Left kidney (tissue), 2 donors: Measurements from ENCODE around the gene TEX14. TPM values are rescaled to one million over a fixed set of nuclear protein-coding genes. Genes with fewer than 3 reads are reported as not detected.

Experiments
- DNase-seq: peaks from one replicate; pipeline ENCODE4 v3.0.0-alpha.2; 2013
- polyA plus RNA-seq: library from polyadenylated mRNA; unstranded; fragments of 120-200 nt; gene quantifications from one replicate; pipeline ENCODE4 v1.2.1, GENCODE V29; 2013; ENCODE audit not compliant: insufficient read length

The TEX14 gene
- polyA plus RNA-seq, 1 donor, result 1.6 TPM

DNA sequence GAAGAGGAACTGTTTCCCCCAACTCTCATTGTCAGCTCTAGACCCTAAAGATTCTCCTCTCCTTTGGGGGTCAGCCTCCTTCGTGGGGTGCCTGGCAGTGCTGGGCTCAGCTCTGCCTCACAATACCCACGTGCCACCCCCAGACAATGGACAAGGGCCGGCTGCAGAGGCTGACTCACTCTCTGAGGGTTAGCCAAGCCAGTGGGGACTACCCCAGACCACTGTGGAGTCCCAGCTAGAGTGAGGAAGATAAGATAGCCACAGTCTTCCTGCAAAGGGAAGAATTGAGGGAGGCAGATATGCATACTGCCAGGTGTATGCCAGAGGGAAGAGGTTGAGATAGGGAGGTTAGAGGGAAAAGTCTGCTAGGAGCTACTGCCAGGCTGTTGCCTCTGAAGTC lies 163.9 kb downstream of the TEX14 start:
- no peak for DNase-seq

DNA sequence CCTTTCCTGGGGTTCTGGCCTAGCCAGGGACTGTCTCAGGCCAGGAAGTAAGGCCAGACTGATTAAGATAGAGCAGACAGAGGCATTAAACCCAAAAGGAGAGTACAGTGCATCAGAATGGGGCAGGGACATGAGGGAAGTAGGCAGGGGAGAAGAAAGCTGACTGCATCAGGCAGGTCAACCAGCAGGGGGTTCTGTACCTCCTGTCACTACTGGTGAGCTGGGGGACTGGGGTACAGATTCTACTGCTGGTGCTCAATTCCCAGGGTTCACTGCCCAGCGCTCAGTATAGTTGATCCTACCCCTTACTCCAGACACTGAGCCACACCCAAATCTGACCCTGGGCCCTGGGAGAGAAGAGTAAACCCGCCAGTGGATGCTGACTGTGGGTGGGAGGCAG lies 164.5 kb downstream of the TEX14 start:
- DNase-seq, result no peak

DNA sequence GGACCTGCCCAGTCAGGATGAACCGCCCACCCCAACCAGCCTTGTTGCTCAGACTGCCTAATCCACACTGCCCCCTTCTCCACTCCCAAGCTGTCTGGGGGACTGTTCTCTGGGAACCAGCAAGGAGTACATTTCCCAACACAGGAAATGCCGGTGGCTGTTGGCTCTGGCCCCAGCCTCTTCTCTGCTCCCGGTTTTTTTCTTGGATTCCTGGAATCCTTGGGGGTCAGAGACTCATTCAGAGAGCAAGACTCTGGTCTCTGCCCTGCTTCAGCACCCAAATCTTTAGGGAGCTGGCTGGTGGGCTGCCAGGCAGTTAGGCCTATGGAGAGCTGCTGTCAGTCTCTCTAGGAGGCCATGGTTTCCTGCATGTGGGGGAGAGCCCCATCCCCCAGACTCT lies 166.6 kb downstream of the TEX14 start:
- DNase-seq, result no peak

DNA sequence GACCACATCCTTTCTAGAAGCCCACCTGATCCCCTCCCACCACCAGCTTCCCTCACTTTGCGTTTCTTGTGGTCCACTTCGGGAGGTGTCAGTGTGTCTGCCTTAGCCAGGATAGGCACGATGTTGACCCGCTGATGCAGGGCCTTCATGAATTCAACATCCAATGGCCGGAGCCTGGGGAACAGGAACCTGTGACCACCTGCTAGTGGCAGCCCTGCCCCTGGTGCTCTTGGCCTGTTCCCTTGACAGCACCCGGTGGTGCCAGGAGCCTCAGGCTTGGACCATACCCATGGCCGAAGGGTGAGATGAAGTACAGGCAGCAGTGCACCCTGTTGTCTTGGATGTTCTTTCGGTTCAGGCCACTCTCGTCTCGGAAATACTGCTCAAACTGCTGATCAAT lies 170.2 kb downstream of the TEX14 start:
- no peak for DNase-seq

DNA sequence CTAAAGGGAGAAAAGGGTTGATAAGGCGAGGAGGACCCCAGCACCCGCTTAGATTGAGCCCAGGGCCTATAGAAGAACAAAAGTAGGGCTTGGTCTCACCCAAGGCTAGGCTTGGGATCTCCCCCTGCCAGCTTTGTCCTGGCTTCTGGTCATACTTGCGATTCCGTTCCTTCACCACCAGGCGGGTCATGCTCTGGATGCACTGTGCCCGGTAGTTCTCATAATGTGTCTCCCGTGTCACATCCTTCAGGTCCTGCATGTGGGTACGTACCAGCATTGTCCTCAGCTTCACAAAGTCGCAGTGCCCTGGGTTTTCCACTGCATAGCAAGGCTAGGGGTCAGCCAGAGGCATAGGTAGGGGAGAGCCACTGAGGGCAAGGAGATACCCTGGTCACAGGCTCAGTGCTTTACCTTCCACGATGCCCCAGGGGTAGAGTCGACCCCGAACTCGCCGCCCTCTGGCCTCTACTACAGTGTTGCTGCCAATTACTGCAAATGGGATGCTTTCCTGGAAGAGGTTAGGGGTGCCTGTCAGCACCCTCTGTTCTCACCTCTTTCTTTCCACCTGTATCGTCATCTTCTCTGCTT lies 170.9 kb downstream of the TEX14 start:
- DNase-seq, result no peak

DNA sequence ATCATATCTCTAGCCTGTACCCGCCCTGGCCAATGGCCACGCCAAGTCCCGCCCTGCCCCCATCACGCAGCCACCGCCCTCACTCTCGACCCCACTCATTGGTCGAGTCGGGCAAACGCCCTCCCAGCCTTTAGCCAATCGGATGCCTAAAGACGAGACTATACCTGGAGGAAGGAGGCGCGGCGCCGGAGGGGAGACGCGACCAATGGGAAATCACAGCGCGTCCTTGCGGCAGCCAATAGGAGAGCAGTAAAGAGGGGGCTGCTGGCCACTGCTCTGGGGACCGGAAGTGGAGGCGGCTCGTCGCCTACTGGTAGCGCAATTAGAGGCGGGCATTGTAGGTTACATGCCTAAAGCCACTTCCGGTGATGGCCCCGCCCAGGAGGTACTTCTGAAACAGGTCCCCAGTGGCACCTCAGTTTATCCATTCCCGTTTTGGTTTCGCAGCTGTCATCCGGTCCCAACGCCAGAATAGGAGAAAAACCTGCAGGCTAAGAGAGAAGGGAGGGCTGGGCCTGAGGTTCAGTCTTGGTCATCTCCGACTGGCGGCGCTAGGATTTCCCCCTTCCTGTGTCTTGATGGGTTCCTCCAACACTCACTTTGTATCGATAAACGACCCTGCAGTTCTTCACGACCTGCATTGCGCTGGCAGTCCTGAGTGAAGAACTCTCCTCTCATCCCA lies 173.8 kb downstream of the TEX14 start:
- DNase-seq, result peak; percentile 100

DNA sequence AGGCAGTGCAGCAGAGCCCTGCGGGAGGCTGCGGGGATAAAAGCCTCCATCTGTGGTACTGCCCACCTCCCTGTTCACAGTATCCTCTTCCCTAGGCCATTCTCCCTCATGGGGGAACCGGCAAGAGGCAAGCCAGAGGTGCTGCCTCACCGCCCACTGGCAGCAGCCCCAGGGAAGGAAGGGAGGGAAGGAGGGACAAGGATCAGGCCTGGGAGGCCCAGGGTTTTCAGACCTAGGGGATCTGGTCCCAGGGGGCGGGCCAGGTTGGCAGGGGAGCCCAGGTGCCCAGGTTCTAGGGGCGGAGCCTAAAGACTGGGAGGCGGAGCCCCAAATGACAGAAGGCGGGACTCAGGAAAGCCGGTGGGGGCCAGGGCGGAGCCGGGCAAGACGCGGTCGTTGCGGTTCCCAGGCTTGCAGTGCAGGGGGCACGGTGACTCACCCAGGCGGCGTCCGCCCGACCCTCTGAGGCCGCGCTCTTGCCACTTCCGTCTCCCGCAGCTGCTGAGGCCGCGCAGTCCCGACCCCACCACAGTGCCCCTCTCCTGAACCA lies 174.4 kb downstream of the TEX14 start:
- no peak for DNase-seq

DNA sequence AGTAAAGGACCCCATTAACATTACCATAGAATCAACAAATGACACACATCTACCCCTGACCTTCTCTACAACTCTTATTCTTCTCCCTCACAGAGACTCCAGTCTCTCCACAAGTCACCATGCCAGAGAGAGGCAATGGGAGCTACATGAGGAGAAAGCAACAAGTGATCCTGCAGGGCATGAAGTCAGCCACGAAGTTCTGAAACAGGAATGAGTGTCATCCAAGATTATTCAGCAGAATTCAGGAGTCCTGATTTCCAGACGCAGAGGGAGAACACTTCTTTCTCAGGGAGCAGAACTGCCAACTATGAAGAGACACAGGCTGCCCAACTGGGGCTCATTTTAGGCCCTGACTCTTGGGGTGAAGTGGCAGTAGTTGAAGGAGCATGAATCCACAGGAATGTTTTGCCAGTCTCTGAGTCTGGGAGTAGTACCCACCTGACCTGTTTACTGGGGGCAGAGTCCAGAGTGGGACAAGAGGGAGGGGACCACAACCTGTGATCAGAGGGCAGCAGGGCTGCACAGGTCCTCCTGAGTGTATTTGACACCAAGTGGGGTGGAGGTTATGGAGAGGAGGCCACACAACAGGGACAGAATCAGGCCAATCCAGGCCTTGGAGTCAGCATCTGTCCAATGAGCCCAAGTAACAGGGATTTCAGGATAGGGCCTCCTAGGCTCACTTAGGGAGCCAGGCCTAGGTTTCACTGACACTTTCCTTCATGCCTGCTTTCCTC lies 175.0 kb downstream of the TEX14 start:
- DNase-seq, result no peak

DNA sequence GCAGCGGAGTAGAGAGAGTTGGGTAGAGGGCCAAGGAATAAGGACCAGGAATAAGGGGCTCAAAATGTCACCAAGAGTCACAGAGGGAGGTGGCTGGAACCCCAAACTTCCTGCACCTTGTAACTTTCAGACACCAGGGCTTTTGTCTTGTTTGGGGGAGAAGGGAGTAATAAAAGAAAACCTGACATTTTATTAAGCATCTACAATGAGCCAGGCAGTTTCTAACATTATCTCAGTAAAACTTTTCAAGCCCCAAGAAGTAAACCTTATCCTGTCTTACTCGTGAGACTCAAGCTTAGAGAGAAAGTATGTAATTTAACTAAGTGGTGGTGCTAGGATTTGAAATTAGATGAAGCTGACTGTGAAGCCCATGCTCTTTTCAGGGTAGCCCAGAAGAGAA lies 176.6 kb downstream of the TEX14 start:
- no peak for DNase-seq

DNA sequence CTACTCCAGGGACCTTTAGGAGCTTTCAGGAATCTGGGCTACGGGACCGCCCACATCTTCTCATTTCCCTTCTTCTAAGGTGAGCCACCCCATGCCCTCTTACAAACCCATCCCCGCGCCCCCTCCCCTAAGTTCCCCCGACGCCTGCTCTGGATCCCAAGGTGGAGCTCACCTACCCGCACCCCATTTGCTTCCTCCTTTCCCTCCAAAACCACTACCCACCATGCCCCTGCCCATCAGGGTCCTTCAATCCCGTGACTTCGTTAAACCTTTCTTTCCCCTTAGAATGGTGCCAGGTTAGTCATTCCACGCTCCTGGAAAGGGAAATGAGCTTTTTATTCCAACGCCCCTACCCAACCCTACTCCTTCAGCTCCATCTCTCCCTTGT lies 177.1 kb downstream of the TEX14 start:
- DNase-seq, result no peak

DNA sequence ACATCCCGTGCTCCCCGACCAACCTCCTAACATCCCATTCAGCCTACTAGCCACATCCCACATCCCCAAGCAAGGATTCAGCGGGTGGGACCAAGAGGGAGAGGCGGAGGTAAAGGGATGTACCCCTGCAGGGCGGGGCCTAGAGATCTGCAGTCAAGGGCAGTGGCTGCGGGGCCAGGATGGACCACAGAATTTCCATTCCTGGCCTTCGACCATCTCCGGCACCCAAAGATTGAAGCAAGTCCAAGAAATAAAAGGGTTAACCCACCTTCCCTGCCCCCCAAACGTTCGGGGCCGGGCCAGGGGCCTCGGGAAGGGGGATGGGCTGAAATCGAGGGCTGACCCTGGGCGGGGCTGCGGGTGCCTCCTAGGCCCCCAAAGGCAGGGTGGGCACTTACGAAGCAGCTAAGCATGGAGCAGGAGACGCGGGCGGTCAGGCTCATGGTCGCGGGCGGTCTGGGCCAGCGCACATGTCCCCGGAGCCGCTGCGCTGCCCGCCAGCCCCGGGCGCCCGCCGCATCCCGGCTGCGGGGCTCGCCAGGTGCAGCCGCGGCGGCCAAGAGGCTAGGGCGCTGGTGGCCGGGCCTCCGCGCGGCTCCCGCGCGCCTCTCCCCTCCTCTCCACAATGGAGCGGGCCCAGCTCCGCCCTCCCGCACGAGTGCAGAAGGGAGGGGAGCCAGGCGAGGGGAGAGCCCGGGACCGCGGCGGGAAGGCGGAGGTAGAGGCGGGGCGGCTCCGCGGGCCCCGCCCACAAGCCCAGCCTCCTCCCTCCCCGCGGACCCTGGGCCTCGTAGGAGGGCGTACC lies 177.7 kb downstream of the TEX14 start, which contains the start of gene MTMR4:
Gene MTMR4 (minus strand): TSS at position 674 of the 805 bp plus-strand sequence. CDS start 231 bp downstream, at position 443.
- DNase-seq, result peak; percentile 82

DNA sequence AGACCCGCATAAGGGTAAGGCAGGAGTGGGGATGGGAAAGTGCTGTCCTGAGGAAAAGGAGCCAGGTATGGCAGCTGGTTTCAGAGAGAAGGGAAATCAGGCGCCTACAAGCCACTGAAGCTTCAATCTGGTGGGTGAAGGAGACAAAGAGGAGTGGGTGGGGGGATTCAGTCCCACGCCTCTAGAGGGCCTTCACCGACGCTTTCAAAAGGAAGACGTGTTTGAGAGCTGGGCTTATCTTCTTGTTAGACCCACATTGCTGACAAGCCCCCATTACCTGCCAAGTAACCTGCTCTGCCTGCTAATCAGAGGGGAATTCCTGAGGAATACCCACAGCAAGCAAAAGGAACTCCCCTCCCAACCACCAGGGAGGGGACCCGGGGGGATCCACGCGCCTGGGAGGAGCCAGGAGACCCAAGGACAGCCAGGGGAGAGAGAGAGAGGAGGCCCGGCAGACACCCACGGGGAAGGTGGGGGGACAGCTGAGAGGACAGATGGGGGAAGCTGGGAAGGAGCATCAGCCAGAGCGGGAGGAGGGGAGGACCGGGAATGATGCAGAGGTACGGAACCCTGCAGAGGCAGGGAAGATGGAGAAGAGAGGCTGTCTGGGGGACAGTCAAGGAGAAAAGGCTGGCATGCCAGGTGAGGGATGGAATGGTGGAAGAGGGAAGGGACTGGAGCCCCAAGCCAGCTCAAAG lies 178.4 kb downstream of the TEX14 start:
- DNase-seq, result no peak

DNA sequence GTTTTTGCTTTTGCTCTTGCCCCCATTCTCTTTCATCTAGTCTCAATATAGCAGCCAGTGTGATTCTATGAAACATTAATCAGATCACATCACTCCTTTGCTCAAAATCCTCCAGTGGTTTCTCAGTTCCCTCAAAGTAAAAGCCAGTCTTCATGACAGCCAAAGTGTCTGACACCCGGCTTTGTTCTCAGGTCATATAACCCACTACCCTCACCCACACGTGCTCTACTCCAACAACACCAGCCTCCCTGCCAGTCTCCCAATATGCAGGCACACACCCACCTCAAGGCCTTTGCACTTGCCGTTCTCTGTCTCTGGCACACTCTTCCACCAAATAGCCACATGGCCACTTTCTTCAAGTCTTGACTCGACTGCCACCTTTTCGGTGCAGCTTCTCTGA lies 181.8 kb downstream of the TEX14 start:
- DNase-seq, result no peak

DNA sequence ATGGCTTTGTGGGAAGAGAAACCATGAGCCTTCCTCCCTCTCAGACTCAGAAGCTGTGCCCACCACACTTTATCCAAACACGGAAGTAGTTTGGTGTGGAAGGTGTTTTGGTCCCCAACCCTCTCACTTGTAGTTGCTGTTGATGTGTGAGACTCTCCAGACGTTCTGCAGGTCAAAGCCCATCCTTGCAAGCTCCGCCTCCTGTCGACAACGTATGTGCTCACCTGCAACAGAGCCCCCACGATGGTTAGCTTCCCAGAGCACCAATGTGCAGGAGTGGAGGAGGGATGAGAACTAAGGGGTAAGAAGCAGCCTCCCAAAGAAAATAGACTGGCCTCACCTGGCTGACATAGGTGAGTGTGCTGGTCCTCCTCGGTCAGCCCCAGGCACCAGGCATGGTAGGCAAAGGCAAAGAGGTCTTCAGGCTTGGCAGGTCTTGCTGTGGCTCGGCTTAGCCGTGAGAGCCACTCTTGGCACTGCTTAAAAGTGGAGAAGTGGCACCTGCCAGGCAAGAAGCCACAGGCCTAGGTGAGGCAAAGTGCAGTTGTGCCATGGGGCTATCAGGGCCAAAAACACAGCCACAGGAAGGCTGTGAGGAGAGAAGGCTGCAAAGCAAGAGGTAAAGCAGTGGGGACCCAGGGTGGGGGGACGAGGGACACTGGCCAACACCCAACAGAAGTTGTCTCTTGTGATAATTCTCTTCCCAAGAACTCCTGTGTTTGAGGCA lies 183.3 kb downstream of the TEX14 start:
- no peak for DNase-seq

DNA sequence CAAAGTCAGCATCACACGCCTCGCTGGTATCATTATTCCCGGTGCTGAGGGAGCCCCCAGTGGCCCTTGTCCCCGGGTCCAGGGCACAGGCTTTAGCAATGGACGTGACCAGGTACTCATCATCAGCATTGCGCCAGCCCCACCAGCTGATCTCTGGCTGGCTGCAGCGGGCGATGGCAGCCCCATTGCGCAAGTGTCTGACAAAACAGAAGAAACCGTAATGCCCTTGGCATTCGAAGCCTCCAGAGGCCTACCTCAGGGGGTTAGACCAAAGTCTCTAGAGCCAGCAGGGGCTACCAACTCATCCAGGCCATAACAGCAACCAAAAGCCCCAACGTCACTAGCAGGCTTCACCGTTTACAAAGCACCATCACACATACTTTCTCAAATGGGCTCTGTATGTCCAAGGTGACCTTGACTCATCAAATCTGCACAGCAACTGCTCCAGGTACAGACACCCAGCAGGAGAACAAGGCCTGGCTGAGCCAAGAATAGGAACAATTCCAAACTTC lies 184.7 kb downstream of the TEX14 start:
- DNase-seq, result no peak

Other genes starting within 250 kb of the TEX14 start
- 0.52 TPM for gene HSF5, start 203.6 kb downstream of the TEX14 start, polyA plus RNA-seq
- 75.6 TPM for gene MTMR4, start 177.4 kb downstream of the TEX14 start, polyA plus RNA-seq
- 47.3 TPM for gene RAD51C, start 557 bp upstream of the TEX14 start, polyA plus RNA-seq
- gene PPM1E, start 63.8 kb upstream of the TEX14 start, polyA plus RNA-seq, result 5.2 TPM